Tibial nerve (tissue), 4 donors: ENCODE measurements around the gene UMAD1. TPM values are rescaled to one million over a fixed set of nuclear protein-coding genes. Genes with fewer than 3 reads are reported as not detected.
A peak's percentile ranks its signal among the peaks of the same experiment; 100 is the strongest.

Source experiments
- DNase-seq, 2 donors: peaks; one replicate each; pipeline ENCODE4 v3.0.0-alpha.2; 2019; ENCODE audit warnings: low spot score in 2 of 2
- H3K27ac ChIP-seq, 4 donors: fragments of 200-600 bp; sonication (generic) in 3 of 4; one replicate each; pipeline ENCODE4 v1.5.1; 2017 to 2019; ENCODE audit warnings: mild to moderate bottlenecking in 1 of 4
- H3K27me3 ChIP-seq, 2 donors: fragments of 200-600 bp; sonication (generic) in 1 of 2; one replicate each; pipeline versions ENCODE4 v1.5.1 to v1.6.0; 2017 to 2019
- H3K36me3 ChIP-seq, 3 donors: fragments of 200-600 bp; sonication (generic); one replicate each; pipeline ENCODE4 v1.5.1; 2018 to 2019
- H3K4me1 ChIP-seq, 4 donors: fragments of 200-600 bp; sonication (generic) in 3 of 4; one replicate each; pipeline ENCODE4 v1.5.1; 2017 to 2019
- H3K4me3 ChIP-seq, 4 donors: fragments of 200-600 bp; sonication (generic) in 3 of 4; one replicate each; pipeline ENCODE4 v1.5.1; 2017 to 2019; ENCODE audit warnings: mild to moderate bottlenecking in 1 of 4, moderate library complexity in 1 of 4
- H3K9me3 ChIP-seq, 4 donors: fragments of 200-600 bp; sonication (generic) in 3 of 4; one replicate each; pipeline ENCODE4 v1.5.1; 2017 to 2019
- EP300 ChIP-seq, 2 donors: sonication (generic); formaldehyde crosslinking; IDR thresholded peaks; one replicate each; pipeline ENCODE4 v1.6.1; 2017; ENCODE audit warnings: antibody characterized with exemption in 2 of 2, mild to moderate bottlenecking in 1 of 2
- POLR2A ChIP-seq, 2 donors: fragments of 450-650 bp; IDR thresholded peaks; one replicate each; pipeline ENCODE4 v1.6.1; 2017; ENCODE audit warnings: antibody characterized with exemption in 2 of 2, mild to moderate bottlenecking in 2 of 2, moderate library complexity in 2 of 2
- WGBS, 2 donors: methylation state at CpG; one replicate each; pipeline ENCODE4 v1.1.5; 2018; 5-methylcytosine and 5-hydroxymethylcytosine counted together
- total RNA-seq, 4 donors: library from RNA; depleted of rRNA; stranded (reverse); fragments of >200 nt; gene quantifications; one replicate each; pipeline ENCODE4 v1.1.0, GENCODE V29; 2016
- TF ChIP-seq, protein P1 (sequence below), 5 experiments: fragments of 200-600 bp in 3 of 5; fragments of 450-650 bp in 2 of 5; sonication (generic) in 3 of 5; IDR thresholded peaks; one replicate each; pipeline ENCODE4 v1.5.1; 2016 to 2019; ENCODE audit warnings: antibody characterized with exemption in 5 of 5, mild to moderate bottlenecking in 3 of 5, moderate library complexity in 2 of 5

Gene UMAD1
- total RNA-seq, 4 donors from 2014 or later: 6.0 to 14.9 (median 10.2) TPM

DNA sequence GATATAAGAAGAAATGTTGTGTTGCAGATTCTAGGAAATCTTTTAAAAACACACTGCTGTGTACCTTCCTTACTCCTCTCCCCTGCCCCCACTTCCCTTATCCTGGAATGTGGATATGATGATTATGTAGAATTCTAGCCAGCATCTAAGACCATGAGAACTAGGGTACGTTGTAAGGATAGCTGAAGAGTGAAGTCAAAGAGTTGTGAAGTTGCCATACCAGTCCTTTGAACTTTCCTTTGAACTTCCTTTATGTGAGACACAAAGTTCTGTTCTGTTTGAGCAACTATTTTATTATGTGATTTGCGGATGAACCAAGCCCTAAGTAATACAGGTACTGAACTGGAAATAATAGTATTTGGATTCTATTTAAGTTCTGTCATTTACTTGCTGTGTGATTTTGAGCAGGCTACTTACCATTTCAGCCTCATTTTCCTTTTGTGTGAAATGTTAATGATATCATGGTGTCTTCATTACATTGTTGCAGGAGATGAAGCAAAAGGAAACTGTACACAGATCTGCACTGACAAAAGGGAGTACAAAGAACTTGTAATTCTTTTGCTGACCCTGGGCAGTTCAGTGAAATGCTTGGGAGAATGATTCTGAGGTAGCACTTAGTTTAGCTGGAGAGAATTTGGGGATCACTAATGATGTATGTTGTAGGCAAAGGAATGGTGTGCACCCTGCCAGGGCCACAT lies 46.4 kb downstream of the UMAD1 start:
- Histone ChIP-seq H3K27ac (peak overlapping the region in 2 of 4 donors; percentile 26 to 59), H3K27me3 (no peaks in the 10 kb centered on the region), H3K36me3 (no peaks in the 10 kb centered on the region), H3K9me3 (no peaks in the 10 kb centered on the region), H3K4me3 (no peak overlapping the region), H3K4me1 (peaks cover 0 to 41% (median 7%) of the 10 kb centered on the region in 4 donors)
- DNase-seq: no peak
- WGBS, 2 donors: 56 to 63% methylated on average over 2 of the region's 2 CpGs
- TF ChIP-seq EP300 (IDR thresholded peaks at IDR 0.05) (no peak), POLR2A (IDR thresholded peaks at IDR 0.05) (no peak)
- TF ChIP-seq, protein P1, sequence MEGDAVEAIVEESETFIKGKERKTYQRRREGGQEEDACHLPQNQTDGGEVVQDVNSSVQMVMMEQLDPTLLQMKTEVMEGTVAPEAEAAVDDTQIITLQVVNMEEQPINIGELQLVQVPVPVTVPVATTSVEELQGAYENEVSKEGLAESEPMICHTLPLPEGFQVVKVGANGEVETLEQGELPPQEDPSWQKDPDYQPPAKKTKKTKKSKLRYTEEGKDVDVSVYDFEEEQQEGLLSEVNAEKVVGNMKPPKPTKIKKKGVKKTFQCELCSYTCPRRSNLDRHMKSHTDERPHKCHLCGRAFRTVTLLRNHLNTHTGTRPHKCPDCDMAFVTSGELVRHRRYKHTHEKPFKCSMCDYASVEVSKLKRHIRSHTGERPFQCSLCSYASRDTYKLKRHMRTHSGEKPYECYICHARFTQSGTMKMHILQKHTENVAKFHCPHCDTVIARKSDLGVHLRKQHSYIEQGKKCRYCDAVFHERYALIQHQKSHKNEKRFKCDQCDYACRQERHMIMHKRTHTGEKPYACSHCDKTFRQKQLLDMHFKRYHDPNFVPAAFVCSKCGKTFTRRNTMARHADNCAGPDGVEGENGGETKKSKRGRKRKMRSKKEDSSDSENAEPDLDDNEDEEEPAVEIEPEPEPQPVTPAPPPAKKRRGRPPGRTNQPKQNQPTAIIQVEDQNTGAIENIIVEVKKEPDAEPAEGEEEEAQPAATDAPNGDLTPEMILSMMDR (IDR thresholded peaks at IDR 0.05): no peak

- WGBS, 2 donors: 5 to 7% methylated on average over 1 of the region's 1 CpG
- Histone ChIP-seq H3K4me1 (peaks cover 0 to 33% (median 6%) of the 10 kb centered on the region in 4 donors), H3K9me3 (no peaks in the 10 kb centered on the region), H3K27ac (peak overlapping the region in 3 of 4 donors; percentile 5 to 64 (median 59)), H3K27me3 (no peaks in the 10 kb centered on the region), H3K4me3 (no peak overlapping the region), H3K36me3 (no peaks in the 10 kb centered on the region)
- TF ChIP-seq EP300 (IDR thresholded peaks at IDR 0.05) (no peak), POLR2A (IDR thresholded peaks at IDR 0.05) (no peak)
- TF ChIP-seq, protein P1 (IDR thresholded peaks at IDR 0.05): no peak
- no peak for DNase-seq
Observed at GRCh38 chr7:7687800-7688199, 47.2 kb downstream of the UMAD1 start.

DNA sequence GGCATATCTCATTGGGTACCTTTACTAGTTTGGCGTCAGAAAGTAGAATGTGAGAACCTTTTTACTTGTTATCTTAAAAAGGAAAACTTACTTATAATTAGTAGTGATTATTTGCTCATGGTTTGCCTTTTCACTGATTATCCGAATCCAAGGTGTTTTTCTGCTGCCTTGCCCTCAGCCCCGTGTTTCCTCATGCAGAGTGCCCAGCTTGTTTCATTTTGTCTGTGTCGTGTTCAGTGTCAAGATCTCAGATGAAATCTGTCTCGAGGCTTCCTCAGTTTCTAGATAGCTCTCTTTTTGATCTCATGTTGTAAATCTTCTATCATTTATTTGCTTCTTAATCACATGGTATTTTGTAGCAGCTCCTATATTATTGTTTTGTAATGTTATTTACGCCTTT lies 47.8 kb downstream of the UMAD1 start:
- peak overlapping the region in 3 of 4 donors; percentile 5 to 64 (median 59) for H3K27ac ChIP-seq
- H3K4me1 ChIP-seq: peaks cover 0 to 27% (median 4%) of the 10 kb centered on the region in 4 donors
- 39 to 48% methylated on average over 6 of the region's 6 CpGs for whole genome bisulfite sequencing, 2 donors
- DNase-seq: no peak
- no peaks in the 10 kb centered on the region for H3K9me3 ChIP-seq
- TF ChIP-seq EP300 (IDR thresholded peaks at IDR 0.05) (no peak), POLR2A (IDR thresholded peaks at IDR 0.05) (no peak)
- TF ChIP-seq, protein P1 (IDR thresholded peaks at IDR 0.05): no peak
- no peaks in the 10 kb centered on the region for H3K27me3 ChIP-seq
- H3K4me3 ChIP-seq: no peak overlapping the region
- H3K36me3 ChIP-seq: no peaks in the 10 kb centered on the region

GRCh38 chr7:7688956-7689355 lies 48.4 kb downstream of the UMAD1 start:
- Histone ChIP-seq H3K36me3 (no peaks in the 10 kb centered on the region), H3K4me1 (peaks cover 0 to 22% (median 3%) of the 10 kb centered on the region in 4 donors), H3K9me3 (no peaks in the 10 kb centered on the region), H3K4me3 (no peak overlapping the region), H3K27me3 (no peaks in the 10 kb centered on the region), H3K27ac (peak overlapping the region in 2 of 4 donors; percentile 59 to 64)
- TF ChIP-seq, protein P1 (IDR thresholded peaks at IDR 0.05): no peak
- TF ChIP-seq EP300 (IDR thresholded peaks at IDR 0.05): no peak
- no peak for TF ChIP-seq POLR2A (IDR thresholded peaks at IDR 0.05)
- WGBS, 2 donors: 89 to 97% methylated on average over 4 of the region's 4 CpGs
- DNase-seq: no peak

GRCh38 chr7:7693881-7694280 lies 53.3 kb downstream of the UMAD1 start:
- no peaks in the 10 kb centered on the region for H3K27me3 ChIP-seq
- H3K4me3 ChIP-seq: no peak overlapping the region
- peaks cover 0 to 46% (median 11%) of the 10 kb centered on the region in 4 donors for H3K4me1 ChIP-seq
- H3K27ac ChIP-seq: no peak overlapping the region
- DNase-seq: no peak
- H3K9me3 ChIP-seq: no peaks in the 10 kb centered on the region
- TF ChIP-seq, protein P1 (IDR thresholded peaks at IDR 0.05): no peak
- no peak for TF ChIP-seq EP300 (IDR thresholded peaks at IDR 0.05)
- no peak for TF ChIP-seq POLR2A (IDR thresholded peaks at IDR 0.05)
- H3K36me3 ChIP-seq: no peaks in the 10 kb centered on the region
